ENCODE results near the gene EMC8.
"Not testable (repeated sequence)": the region's sequence is repeated elsewhere in the genome, so short reads cannot be mapped to it uniquely, and the experiment has no call there.

EMC8 gene

DNA sequence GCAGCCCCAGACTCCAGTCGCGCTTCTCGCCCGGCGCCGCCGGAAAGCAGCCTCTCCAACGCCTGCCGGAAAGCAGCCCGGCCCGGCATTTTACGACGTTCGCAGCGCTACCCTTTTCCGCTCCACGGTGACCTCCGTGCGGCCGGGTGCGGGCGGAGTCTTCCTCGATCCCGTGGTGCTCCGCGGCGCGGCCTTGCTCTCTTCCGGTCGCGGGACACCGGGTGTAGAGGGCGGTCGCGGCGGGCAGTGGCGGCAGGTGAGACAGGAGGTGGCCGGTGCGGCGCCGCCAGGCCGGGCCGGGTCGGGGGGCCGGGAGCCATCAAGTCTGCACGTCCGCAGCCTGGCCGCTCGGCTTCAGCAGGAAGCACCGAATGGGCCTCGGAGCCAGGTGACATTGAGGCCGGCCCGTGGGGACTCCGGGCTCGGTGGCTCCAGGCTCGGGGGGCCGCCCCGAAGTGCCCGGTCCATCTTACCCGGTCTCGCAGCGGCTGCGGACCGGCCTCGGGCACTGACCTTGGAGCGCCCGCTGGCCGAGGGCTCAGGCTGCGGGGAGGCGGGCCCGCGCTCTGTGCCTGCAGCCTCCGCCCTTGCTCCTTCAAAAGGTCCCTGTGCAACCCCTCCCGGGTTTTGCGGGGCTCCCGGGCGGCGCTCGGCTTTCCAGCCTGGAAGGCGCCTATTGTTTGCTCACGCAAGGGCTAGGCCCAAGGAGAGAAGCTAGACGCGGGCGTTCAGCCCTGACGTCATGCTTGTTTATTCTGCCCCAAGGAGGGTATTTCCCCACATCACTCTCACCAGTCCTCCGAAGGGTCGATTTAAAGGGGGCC, at the start of gene EMC8, which contains the start of gene COX4I1:
EMC8 (minus strand) TSS at position 48 of the 824 bp plus-strand sequence. CDS start 249 bp downstream, outside the sequence.
COX4I1 (plus strand) TSS at position 199 of the 824 bp plus-strand sequence. CDS start 1,511 bp downstream, outside the sequence.
- peak; percentile 82 to 88 for DNase-seq (ENCODE audit: extremely low read depth in 1 of 2, low read depth in 1 of 2)

DNA sequence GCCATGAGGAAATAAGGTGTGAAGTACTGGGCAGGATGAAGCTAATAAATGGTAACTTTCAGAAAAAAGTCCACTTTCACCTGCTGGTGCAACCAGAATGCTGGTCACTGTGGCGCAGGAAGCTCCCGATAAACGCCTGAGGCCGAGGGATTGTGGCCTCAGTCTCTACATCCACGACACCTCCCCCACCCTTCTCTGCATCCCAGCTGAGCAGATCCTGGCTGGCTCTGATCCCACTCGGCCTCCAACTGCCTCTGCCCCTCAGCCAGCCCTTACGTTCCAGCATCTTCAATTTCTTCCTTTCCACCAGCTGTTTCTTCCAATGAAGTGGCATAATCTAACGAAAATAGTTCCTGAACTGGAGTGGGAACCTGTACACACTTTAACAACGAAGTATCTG, 49.6 kb upstream of the EMC8 start:
- DNase-seq (ENCODE audit: extremely low read depth in 1 of 2, low read depth in 1 of 2), result no peak

DNA sequence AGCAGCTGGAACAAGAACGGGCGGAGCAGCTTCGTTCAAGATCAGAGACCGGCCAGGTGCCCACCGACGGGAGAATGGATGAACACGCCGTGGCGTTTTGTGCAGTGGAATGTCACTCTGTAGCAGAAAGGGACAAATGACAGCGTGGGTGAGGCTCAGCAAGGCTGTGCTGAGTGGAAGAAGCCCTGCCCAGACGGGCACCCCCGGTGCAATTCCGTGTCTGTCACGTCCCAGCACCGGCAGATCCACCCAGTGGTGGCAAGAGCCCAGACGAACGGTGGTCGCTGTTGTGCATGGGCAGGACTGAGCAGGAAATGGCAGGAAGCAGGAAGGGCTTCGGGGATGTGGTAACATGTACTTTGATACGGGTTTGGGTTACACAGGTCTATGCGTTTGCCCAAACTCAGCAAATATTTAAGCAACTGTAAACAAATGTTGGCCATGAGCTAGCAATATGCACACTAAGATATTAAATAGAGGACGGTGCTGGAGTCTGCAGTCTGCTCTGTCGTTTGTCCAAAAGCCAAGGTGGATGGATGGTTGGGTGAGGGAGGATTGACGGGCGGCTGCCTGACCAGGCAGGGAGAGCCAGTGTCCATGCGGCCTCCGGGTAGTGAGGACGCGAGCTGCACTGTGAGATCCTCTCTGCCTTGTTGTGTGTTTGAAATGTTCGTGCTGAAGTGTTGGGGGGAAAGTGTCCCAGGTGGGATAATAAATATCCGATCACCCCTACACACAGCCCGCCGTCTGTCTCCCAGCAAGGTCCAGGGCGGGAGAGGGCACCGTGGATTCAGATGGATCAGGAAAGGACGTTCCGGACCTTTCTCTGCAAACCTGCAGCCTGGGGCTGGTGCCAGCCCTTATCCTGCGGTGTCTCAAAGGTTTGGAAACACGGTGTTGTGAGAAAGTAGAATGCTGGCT, 48.6 kb upstream of the EMC8 start:
- no peak for DNase-seq (ENCODE audit: extremely low read depth in 1 of 2, low read depth in 1 of 2)

DNA sequence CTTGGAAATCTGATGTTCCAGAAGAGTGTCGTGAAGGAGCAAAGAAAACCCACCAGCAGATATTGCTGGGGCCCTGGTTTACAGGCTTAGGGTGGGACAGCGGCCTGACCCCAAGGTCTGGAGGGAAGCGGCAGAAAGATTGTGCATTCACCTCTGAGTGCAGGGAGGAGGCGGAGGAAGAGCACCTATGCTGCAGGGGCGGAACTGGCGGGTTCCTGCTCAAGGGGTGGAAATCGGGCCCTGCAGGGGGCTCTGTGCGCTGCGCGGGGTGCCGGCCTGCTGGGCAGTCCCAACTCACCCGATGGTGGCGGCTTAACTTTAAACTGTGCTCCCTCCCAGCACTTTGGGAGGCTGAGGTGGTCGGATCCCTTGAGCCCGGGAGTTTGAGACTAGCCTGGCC, 47.7 kb upstream of the EMC8 start:
- DNase-seq (ENCODE audit: extremely low read depth in 1 of 2, low read depth in 1 of 2), result no peak

DNA sequence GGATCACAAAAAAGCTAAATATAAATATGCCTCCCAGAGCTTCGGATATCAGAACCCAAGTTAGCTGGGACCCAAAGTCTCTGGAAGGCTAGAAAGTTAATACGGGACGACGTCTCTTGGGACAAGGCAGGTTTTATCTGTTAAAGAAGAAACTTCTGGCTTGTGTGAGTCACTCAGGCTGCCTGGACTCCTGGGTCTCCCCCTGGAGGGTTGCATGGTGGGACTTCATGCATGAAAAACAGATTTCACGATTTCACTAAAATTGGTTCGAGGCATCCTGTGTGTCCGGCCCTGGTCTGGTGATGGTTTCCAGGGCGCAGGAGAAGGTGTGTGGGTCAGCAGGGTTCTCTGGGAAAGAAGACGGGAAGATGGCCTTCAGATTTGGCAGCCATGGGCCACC, 47.1 kb upstream of the EMC8 start:
- DNase-seq (ENCODE audit: extremely low read depth in 1 of 2, low read depth in 1 of 2), result no peak

DNA sequence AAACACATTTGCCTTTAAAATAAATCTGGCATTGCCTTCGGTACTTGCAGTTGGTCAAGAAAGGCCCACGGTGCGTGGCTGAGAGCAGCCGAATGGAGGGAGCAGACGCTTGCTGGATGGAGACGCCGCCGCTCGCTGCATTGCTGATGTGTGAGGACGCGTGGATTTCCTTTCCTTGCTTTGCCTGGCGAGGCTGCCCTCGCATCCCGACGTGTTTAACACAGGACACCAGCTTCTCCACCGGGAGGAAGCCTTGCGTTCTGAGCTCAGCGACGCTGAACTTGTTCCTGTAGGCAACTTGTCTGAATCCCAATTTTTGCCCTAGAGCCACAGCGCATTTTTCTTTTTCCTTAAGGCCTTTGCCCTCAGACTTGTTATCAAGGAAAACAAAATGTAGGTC, 45.9 kb upstream of the EMC8 start:
- no peak for DNase-seq (ENCODE audit: extremely low read depth in 1 of 2, low read depth in 1 of 2)

DNA sequence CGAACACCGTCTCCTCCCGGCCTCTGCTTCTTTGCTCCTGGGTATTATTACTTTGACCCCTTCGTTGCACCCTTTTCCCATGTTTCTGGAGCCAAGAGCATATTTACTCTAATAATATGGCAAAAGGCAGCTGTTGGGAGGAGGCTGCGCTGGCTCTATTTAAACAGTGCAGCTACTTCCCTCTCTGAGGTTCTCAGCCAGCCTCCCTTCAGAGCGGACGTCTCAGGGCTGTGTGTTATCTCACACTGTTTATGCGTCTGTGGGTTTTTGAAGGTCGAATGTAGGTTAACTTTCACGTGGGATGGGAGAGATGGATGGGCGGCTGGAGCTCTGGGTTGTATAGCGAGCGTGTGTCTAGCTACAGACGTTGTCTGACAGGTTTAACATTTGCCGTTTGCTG, 45.4 kb upstream of the EMC8 start:
- no peak for DNase-seq (ENCODE audit: extremely low read depth in 1 of 2, low read depth in 1 of 2)

DNA sequence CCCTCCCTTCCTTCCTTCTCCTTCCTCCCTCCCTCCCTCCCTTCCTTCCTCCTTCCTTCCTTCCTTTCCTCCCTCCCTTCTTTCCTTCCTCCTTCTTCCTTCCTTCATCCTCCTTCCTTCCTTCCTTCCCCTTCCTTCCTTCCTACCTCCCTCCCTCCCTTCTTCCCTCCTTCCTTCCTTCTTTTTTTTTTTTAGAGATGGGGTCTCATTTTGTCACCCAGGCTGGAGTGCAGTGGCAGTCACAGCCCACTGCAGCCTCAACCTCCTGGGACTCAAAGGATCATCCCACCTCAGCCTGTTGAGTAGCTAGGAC, 44.8 kb upstream of the EMC8 start:
- no peak for DNase-seq (ENCODE audit: extremely low read depth in 1 of 2, low read depth in 1 of 2)

DNA sequence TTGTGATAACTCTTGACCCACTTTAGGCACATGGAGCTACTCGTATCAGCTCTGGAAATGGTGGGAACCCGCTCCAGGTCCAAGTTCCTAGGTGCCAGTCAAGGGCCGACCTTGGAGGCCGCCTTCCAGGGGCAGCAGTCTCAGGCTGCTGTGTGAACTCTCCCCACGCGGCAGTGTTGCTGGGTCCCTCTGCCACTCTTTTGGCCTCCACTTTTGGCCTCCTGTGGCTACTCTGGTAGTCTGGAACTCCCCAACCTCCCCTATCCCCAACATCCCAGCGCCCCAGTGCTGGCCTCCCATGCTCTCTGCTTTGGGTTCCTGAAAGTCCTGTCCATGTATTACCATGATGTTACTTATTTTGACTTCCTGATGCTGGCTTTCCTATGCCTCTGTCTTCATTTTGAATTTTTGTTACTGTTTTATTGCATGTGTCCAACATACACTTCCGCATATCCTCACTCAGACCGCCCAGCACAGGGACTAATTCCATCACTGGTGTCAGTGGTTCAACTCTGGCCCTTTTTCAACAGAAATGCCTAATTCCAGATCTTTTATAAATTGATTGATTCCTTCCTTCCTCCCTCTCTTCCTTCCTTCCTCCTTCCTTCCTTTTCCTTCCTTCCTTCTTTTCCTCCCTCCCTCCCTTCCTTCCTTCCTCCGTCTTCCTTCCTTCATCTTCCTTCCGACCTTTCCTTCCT, 44.3 kb upstream of the EMC8 start:
- DNase-seq (ENCODE audit: extremely low read depth in 1 of 2, low read depth in 1 of 2), result no peak

DNA sequence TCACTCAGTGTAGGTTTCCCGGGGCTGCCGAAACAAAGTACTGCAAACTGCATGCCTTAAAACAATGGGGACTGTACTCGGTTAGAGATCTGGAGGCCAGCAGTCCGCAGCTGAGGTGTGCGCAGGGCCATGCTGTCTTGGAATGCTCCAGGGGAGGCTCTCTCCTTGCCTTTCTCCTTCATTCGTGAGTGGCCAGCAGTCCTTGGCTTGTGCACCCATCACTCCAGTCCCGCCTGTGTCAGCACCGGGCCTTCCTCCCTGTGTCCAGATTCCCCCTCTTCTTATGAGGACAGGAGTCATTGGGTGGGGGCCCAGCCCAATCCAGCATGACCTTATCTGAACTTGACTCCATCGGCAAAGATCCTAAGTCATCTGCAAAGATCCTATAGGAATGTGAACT, 43.5 kb upstream of the EMC8 start:
- DNase-seq (ENCODE audit: extremely low read depth in 1 of 2, low read depth in 1 of 2), result no peak

DNA sequence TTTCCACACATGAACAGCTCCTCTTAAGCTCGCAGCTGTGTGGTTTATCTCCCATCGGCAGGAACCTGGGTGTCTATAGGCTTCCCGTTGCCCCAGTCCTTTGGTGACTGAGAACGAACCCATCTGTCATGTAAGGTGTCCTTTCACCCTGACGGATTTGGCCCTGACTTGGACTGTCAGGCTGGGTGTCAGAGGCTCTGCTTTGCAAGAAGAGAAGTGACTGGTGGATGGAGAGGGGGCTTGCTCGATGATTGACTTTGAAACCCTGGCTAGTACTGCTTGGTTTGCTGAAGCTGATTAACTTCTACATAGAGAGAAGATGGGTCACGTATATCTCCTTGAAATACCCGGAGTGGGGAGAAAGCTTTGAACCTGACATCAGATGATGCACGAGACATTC, 43.1 kb upstream of the EMC8 start:
- DNase-seq (ENCODE audit: extremely low read depth in 1 of 2, low read depth in 1 of 2), result no peak

DNA sequence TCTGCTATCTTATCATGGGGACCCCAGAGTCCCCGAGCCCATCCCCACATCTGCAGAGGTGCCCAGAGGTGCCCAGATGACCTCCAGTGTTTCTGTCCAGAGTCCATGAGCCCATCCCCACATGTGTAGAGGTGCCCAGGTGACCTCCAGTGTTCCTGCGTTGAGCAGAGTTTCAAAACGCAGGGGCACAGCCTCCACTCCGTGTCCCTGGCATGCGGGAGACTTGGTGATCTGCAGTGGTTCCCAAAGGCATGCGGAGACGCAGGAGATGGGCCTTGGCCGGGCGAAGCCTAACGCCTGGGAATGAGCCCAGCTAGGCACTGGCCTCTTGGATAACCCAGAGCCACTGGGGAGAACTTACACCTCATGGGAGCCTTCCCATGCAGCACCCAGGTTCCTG, 41.5 kb upstream of the EMC8 start:
- DNase-seq (ENCODE audit: extremely low read depth in 1 of 2, low read depth in 1 of 2), result no peak

DNA sequence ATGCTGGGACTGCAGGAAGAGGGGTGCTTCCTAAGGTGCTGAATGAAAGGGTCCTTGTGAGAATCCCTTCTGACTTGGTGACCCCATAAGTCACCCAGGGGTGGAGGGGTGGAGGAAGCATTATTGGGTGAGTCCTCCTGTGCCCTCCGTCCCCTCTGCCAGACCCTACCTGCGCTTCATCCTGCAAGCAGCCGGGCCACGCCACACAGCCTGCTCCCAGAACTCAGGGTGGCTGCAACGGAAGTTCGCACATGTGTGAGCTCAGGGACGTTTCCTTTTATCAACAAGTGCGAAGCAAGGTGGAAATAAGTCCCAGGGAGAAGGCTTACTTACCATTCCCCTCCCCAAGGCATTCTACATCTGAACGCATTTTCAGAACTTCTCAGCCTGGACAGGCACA, 41.1 kb upstream of the EMC8 start:
- DNase-seq (ENCODE audit: extremely low read depth in 1 of 2, low read depth in 1 of 2), result no peak

DNA sequence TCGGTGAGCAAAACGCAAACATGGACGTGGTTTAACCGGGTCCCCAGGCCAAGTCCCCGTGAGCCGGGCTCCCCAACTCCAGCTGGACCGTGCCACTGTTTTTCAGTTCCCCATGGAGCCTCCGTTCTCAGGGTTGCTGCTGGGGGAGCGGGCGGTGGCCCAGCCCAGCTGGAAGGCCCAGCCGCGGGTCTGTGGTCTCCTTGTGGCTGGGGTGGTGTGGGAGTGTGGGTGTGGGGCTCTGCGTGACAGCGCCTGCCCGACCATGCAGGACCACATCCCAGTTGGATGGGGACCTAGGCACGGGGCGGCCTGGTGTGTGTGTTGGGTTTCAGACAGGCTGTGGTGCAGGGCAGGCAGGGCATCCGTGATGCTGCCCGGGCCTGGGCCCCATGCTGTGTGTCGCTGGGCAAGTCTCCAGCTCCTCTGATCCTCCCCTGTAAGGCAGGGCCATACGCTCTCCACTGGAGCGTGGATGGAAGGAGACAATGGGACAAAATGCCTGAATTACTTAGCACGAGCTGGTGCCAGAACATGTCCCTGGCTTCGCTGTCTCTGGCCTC, 40.4 kb upstream of the EMC8 start:
- no peak for DNase-seq (ENCODE audit: extremely low read depth in 1 of 2, low read depth in 1 of 2)

DNA sequence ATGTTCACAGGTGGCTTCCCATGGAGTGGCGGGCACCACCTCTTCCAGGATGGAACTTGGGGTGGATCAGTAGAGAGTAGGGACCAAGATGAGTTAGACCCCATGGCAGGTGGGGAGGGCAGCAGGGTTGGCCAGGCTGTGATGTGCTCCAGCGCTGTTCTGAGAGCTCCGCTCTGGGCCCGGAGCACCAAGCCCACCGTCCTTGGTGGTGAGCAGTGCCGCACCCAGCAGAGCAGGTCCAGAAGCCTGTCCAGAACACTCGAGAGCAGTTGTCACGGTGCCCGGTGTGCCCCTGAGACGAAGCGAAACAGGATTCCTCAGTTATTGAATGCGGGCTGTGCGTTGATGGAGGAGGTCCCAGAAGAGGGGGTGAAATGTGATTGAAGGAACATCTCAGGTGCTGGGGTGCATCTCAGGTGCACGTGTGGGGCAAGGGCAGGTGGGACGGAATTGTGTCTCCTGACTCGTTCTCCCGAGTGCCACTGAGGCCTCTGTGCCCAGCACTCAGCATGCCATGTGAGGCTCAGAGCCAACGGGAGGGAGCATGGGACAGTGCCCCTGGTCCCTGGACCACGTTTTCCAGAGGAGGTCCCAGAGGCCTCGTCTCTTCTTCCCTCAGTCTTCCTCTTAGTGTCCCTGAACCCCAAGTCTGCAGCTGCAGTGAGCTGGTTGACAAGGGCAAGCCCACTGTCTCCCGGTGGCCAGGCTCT, 39.7 kb upstream of the EMC8 start:
- no peak for DNase-seq (ENCODE audit: extremely low read depth in 1 of 2, low read depth in 1 of 2)

DNA sequence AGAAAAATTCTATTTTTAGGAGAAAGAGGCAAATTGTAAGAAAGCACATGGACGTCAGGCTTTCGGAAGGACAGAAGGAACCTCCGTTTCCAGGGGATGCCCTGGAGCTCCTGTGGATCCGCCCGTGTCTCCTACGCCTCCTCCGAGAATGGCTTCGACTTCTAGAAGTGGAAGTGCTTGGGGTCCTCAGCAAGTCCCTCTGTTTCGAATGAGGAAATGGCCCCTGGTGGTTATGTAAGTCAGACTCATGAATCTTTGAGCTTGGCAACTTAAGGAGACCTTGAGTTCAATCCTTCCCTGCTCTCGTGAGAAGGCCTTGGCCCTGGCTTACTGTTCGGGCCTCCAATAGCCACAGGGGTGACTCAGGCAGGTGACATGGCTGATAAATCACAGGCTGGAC, 39.0 kb upstream of the EMC8 start:
- no peak for DNase-seq (ENCODE audit: extremely low read depth in 1 of 2, low read depth in 1 of 2)

DNA sequence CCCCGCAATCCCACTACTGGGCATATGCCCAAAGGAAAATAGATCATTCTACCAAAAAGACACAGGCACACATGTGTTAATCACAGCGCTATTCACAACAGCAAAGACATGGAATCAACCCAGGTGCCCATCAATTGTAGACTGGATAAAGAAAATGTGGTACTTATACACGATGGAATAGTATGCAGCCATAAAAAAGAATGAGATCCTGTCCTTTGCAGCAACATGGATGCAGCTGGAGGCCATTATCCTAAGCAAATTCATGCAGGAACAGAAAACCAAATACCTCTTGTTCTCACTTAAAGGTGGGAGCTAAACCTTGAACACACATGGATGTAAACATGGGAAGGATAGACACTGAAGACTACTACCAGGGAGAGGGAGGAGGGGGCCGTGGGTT, 38.3 kb upstream of the EMC8 start:
- not testable (repeated sequence) for DNase-seq (ENCODE audit: extremely low read depth in 1 of 2, low read depth in 1 of 2)

DNA sequence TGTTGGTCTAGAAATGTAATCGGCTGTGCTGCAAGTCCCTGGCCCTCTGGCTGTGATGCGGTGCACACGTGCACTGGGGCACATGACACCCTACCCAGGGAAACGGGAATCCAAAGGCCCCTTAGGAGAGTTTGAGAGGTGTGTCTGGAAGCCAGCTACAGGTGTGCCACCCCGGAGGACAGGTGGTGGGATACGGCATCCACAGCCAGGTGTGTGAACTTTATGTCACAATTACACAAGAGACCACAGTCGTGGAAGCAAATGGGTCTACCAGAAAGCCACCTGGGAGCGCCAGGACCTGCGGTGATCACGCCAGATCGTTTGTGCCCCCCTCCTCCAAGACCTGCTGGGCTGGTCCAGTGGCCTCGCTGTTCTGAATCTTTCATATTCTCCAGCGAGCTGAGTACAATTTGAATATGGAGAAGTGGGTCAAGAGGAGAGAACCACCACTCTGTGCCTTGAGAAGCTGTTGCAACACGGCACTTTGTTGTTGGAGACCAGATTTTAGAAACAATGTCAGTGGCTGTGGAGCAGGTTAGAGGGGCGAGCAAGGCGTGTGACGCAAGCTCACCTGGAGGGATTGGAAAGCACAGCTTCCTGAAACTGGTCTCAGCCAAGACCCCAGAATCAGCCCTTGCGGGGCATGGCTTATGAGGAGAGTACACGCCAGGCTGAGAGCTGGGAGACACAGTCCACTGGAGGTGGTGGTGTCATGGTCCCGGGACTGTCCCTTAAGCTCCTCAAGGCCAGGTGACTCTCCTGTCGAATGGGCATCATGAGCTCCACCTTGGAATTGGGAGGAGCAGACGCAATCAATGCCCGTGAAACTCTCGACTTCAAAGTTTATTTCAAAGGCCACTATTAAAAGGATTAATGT, 37.6 kb upstream of the EMC8 start:
- DNase-seq (ENCODE audit: extremely low read depth in 1 of 2, low read depth in 1 of 2), result no peak

DNA sequence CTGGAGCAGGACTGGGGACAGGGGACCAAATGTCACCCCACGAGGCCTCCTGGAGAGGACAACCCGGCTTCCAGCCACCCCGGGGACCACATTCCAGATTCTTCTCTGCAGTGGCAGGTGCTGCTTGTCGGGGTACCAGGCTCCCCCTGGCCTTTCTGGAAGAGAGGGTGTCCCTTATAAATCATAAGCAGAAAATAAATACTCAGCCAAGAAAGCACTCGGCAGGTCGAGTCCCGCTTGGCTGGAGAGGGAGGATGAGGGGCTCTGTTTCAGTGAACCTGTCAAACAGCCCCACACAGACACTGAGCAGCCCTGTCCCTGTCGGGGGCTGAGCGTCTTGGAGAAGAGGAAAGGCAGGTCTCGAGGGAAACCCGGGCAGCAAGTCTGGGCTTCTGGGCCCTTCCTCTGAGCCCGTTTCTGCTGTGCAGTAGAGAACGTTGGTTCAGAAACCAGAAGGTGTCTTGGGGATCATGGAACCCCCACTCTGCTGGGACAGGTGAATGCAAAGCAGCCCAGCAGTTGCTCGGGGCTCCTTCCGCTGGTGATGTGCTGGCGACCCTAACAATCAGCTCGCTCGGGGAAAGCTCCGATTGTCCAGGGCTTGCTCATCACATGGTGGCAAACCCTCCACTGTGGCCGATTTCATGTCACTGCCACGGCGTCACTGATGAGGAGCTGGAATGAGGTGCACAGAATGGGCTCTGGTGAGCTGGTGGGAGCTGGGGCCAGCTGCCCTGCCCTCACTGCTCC, 36.8 kb upstream of the EMC8 start:
- DNase-seq (ENCODE audit: extremely low read depth in 1 of 2, low read depth in 1 of 2), result no peak
